Trophoblast cell (in vitro differentiated cells and primary cell): ENCODE data around the gene CAPS.

Source experiments
- DNase-seq, 2 donors: peaks; one replicate each; pipeline ENCODE4 v3.0.0-alpha.2; 2016
- H2AFZ ChIP-seq: 2 replicates; pipeline ENCODE4 v1.6.1; 2013; ENCODE audit warnings: low read length, moderate library complexity, mild to moderate bottlenecking; ENCODE audit not compliant: insufficient read depth, poor library complexity
- H2AK5ac ChIP-seq: 2 replicates; pipeline ENCODE4 v1.6.1; 2013; ENCODE audit warnings: mild to moderate bottlenecking, low read length
- H2BK120ac ChIP-seq: 2 replicates; pipeline ENCODE4 v1.6.1; 2013; ENCODE audit warnings: low read length, mild to moderate bottlenecking, moderate library complexity; ENCODE audit not compliant: insufficient read depth, poor library complexity
- H2BK12ac ChIP-seq: 2 replicates; pipeline ENCODE4 v1.6.1; 2013; ENCODE audit warnings: mild to moderate bottlenecking, low read length, moderate library complexity
- H2BK5ac ChIP-seq: 2 replicates; pipeline ENCODE4 v1.6.1; 2013; ENCODE audit warnings: low read length, low read depth, moderate library complexity, mild to moderate bottlenecking; ENCODE audit not compliant: poor library complexity
- H3K14ac ChIP-seq: 2 replicates; pipeline ENCODE4 v1.6.1; 2013; ENCODE audit warnings: mild to moderate bottlenecking, low read length
- H3K18ac ChIP-seq: 2 replicates; pipeline ENCODE4 v1.6.1; 2013; ENCODE audit warnings: mild to moderate bottlenecking, low read length
- H3K23ac ChIP-seq: 2 replicates; pipeline ENCODE4 v1.6.1; 2013; ENCODE audit warnings: low read length
- H3K27ac ChIP-seq: 2 replicates; pipeline ENCODE4 v1.5.1; 2013; ENCODE audit warnings: low read depth, mild to moderate bottlenecking, inconsistent platforms, low read length, moderate library complexity
- H3K27me3 ChIP-seq: 2 replicates; pipeline ENCODE4 v1.6.1; 2013; ENCODE audit warnings: inconsistent platforms, mild to moderate bottlenecking, low read length, moderate library complexity; ENCODE audit not compliant: insufficient read depth
- H3K36me3 ChIP-seq, 2 experiments: 1 replicate in 1 of 2; 2 replicates in 1 of 2; pipeline ENCODE4 v1.6.1; 2013; ENCODE audit warnings: low read length in 2 of 2, mild to moderate bottlenecking in 2 of 2, moderate library complexity in 1 of 2; ENCODE audit not compliant: insufficient read depth in 2 of 2, control insufficient read depth in 1 of 2
- H3K4ac ChIP-seq: 2 replicates; pipeline ENCODE4 v1.6.1; 2013; ENCODE audit warnings: low read depth, mild to moderate bottlenecking, low read length, moderate library complexity
- H3K4me1 ChIP-seq, 2 experiments: 1 replicate in 1 of 2; 2 replicates in 1 of 2; pipeline ENCODE4 v1.6.1; 2013; ENCODE audit warnings: low read length in 2 of 2, mild to moderate bottlenecking in 2 of 2, moderate library complexity in 1 of 2; ENCODE audit not compliant: insufficient read depth in 2 of 2, control insufficient read depth in 1 of 2
- H3K4me2 ChIP-seq: 2 replicates; pipeline ENCODE4 v1.6.1; 2013; ENCODE audit warnings: inconsistent platforms, mild to moderate bottlenecking, low read length, moderate library complexity
- H3K4me3 ChIP-seq: 2 replicates; pipeline ENCODE4 v1.5.1; 2013; ENCODE audit warnings: mild to moderate bottlenecking, low read depth, low read length, inconsistent platforms
- H3K79me1 ChIP-seq: one replicate; pipeline ENCODE4 v1.6.1; 2013; ENCODE audit warnings: low read length
- H3K79me2 ChIP-seq: 2 replicates; pipeline ENCODE4 v1.6.1; 2013; ENCODE audit warnings: low read length, mild to moderate bottlenecking; ENCODE audit not compliant: control insufficient read depth, insufficient read depth, poor library complexity
- H3K9ac ChIP-seq: 2 replicates; pipeline ENCODE4 v1.6.1; 2013; ENCODE audit warnings: mild to moderate bottlenecking, low read length
- H3K9me3 ChIP-seq: 2 replicates; pipeline ENCODE4 v1.6.1; 2013; ENCODE audit warnings: low read depth, mild to moderate bottlenecking, control low read depth, inconsistent platforms, low read length; ENCODE audit not compliant: insufficient read depth
- H4K12ac ChIP-seq: 2 replicates; pipeline ENCODE4 v1.6.1; 2013; ENCODE audit warnings: low read depth, mild to moderate bottlenecking, low read length, moderate library complexity
- H4K8ac ChIP-seq: 2 replicates; pipeline ENCODE4 v1.6.1; 2013; ENCODE audit warnings: low read depth, mild to moderate bottlenecking, low read length, moderate library complexity
- H4K91ac ChIP-seq: one replicate; pipeline ENCODE4 v1.6.1; 2013; ENCODE audit warnings: low read depth, mild to moderate bottlenecking, low read length, moderate library complexity
- WGBS: extraction: QIAGEN DNeasy Blood & Tissue Kit; methylation state at CpG from one replicate; pipeline ENCODE4 v1.1.7; 2013; ENCODE audit warnings: missing lambda C conversion rate; ENCODE audit not compliant: insufficient read length, insufficient coverage; ENCODE audit errors: extremely low coverage; 5-methylcytosine and 5-hydroxymethylcytosine counted together

The CAPS gene

DNA sequence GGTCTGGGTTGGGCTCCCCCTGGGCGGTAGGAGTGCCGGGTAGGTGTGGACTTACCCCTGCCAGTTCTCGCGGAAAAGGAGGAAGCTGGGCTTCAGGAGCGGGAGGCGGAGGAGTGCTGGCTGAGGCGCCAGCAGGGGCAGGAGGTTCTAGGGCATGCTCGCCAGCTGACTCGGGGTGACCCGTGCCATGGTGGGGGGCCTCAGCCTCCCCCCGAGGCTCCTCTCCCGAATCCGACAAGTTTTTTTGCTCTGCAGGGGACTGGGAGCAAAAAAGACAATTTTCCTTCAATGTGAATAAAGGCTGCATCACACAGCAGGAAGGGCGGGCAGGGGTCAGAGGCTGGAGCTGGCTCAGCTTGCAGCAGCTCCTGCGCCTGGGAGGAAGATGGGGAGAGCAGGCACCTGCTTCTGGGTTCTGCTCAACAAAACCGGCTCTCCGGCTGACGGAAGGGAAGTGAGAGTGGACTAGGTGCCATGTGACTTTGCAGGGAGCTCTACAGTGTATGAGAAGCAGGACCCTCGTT, 37.3 kb downstream of the CAPS start:
- Histone ChIP-seq H3K9me3 (no peaks in the 10 kb centered on the region), H4K12ac (no peak overlapping the region), H3K4me2 (no peak overlapping the region), H3K4ac (peak overlapping the region; percentile 27), H3K79me1 (no peaks in the 10 kb centered on the region), H3K4me1 (peaks cover 8 to 18% of the 10 kb centered on the region in 2 experiments), H3K36me3 (peaks cover 9 to 22% of the 10 kb centered on the region in 2 experiments), H2BK12ac (no peak overlapping the region), H3K27ac (no peak overlapping the region), H3K27me3 (no peaks in the 10 kb centered on the region), H4K8ac (no peak overlapping the region), H3K14ac (no peak overlapping the region), H3K18ac (peak overlapping the region; percentile 54), H3K23ac (no peak overlapping the region), H2BK5ac (no peak overlapping the region), H4K91ac (no peak overlapping the region), H2BK120ac (no peak overlapping the region), H3K79me2 (no peaks in the 10 kb centered on the region), H3K4me3 (no peak overlapping the region), H2AK5ac (no peak overlapping the region), H2AFZ (no peak overlapping the region), H3K9ac (no peak overlapping the region)
- DNase-seq = no peak
- WGBS = no CpG with 5 or more reads among the region's 19 CpGs

DNA sequence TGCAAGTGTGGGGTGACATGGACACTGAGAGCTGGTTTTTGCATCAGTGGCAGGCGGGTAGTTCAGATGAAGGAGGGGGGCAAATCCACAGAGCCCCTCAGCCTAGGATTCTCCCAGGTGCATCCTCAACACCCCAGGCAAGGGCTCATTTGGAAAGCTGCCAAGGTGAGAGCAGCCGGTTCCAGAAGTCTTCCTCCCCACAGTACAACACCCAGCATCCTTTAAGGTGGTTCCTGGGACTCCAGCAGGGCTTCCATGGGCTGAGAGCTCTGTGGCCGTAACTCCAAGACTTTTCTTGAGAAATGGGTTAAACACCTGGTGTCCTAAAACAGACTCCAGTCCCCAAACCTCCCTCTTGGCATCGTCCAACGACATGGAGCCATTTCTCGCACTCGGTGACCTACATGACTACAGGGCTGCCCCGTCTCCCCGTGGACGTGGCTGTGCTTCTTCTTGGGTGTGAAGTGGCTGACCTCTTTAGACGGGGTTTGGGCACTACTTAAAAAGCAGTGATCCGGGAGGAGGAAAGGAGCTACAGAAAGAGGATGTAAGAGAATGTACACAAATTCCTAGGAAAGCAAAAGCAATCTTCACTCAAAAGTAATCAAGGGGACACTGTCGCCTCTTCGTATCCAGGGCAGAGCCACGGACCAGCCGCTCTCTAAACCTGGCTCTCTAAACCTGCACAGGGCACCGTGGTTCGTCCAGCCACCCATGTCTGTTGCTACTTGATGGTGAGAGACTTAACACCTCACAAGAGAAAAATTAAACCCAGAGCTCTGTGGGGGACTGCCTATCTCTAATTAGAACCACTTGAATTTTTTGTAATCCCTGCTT, 38.4 kb downstream of the CAPS start:
- Histone ChIP-seq H3K4me3 (no peak overlapping the region), H2AFZ (no peak overlapping the region), H2AK5ac (no peak overlapping the region), H3K36me3 (peaks cover 9 to 22% of the 10 kb centered on the region in 2 experiments), H4K91ac (no peak overlapping the region), H3K9ac (no peak overlapping the region), H4K12ac (no peak overlapping the region), H2BK120ac (no peak overlapping the region), H3K79me1 (no peaks in the 10 kb centered on the region), H4K8ac (no peak overlapping the region), H3K27me3 (no peaks in the 10 kb centered on the region), H2BK12ac (no peak overlapping the region), H3K79me2 (no peaks in the 10 kb centered on the region), H3K23ac (no peak overlapping the region), H2BK5ac (no peak overlapping the region), H3K14ac (no peak overlapping the region), H3K27ac (no peak overlapping the region), H3K18ac (no peak overlapping the region), H3K4me2 (no peak overlapping the region), H3K4me1 (peaks cover 8 to 17% of the 10 kb centered on the region in 2 experiments), H3K9me3 (no peaks in the 10 kb centered on the region), H3K4ac (no peak overlapping the region)
- no CpG with 5 or more reads among the region's 18 CpGs for WGBS
- DNase-seq = no peak

DNA sequence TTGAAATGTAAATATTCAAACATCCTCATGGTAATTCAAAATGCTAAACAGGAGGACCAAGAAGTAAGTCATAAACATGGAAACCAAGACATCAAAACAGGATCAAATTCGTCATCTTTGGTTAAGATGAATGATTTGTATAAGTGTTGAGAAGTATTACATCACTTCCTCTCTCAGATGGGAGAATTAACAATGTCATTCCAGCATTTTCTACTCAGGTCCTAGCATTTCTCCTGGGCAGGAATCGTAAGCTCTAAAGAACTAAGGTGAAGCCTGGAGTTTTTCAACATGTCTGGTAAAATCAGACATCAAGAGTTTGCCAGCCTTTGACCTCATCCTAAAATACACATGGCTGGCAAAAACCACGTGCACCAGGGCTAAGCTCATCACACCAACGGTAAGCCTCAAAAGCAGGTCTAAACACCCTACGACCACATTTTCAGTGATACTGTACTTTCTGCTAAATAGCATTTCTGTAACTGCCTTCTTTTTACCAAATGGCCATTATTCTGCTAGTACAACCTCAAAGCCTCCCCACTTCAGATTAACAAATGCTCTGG, 39.1 kb downstream of the CAPS start:
- no peak overlapping the region for H2BK12ac ChIP-seq
- H3K27me3 ChIP-seq = no peaks in the 10 kb centered on the region
- no peak overlapping the region for H3K18ac ChIP-seq
- H3K4me2 ChIP-seq = no peak overlapping the region
- H3K36me3 ChIP-seq = peaks cover 9 to 22% of the 10 kb centered on the region in 2 experiments
- WGBS = no CpG with 5 or more reads among the region's 5 CpGs
- H3K4me1 ChIP-seq = peaks cover 5 to 16% of the 10 kb centered on the region in 2 experiments
- no peaks in the 10 kb centered on the region for H3K79me1 ChIP-seq
- no peak overlapping the region for H4K91ac ChIP-seq
- no peak overlapping the region for H2BK5ac ChIP-seq
- H3K23ac ChIP-seq = no peak overlapping the region
- no peak overlapping the region for H2BK120ac ChIP-seq
- H3K9ac ChIP-seq = no peak overlapping the region
- H4K12ac ChIP-seq = no peak overlapping the region
- no peak overlapping the region for H2AK5ac ChIP-seq
- no peak overlapping the region for H4K8ac ChIP-seq
- no peak for DNase-seq
- no peak overlapping the region for H3K27ac ChIP-seq
- no peak overlapping the region for H2AFZ ChIP-seq
- no peak overlapping the region for H3K14ac ChIP-seq
- no peak overlapping the region for H3K4ac ChIP-seq
- no peaks in the 10 kb centered on the region for H3K79me2 ChIP-seq
- H3K9me3 ChIP-seq = no peaks in the 10 kb centered on the region
- H3K4me3 ChIP-seq = no peak overlapping the region

DNA sequence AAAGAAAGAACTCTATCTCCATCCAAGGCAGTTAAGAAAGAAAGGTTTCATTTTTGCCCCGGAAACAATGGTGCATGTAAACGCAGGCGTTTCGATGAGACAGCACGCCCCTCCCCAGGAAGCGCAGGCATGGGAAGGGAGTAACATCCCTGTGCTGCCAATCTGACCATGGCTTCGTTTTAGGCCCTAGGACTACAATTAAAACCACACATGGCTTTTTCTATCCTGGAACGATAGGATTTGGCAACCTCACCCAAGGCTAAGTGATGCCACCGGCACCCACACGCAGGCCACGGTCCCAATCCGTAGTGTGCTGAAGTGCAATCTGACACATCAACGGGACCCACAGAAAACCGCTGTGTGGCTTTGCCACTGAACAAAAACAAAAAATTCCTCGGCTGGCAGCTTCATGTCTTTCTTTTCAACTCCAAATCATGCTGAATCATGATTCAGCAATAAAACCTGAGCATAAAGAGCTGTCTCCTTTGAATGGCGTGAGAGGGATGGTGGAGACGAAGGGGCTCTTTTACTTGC, 39.7 kb downstream of the CAPS start:
- H3K4me3 ChIP-seq = no peak overlapping the region
- no peak overlapping the region for H3K4me2 ChIP-seq
- no peak overlapping the region for H3K27ac ChIP-seq
- peaks cover 1% of the 10 kb centered on the region for H3K79me2 ChIP-seq
- no peak overlapping the region for H4K12ac ChIP-seq
- no peak overlapping the region for H2AFZ ChIP-seq
- H3K9ac ChIP-seq = no peak overlapping the region
- no peak overlapping the region for H3K18ac ChIP-seq
- peaks cover 7 to 18% of the 10 kb centered on the region in 2 experiments for H3K36me3 ChIP-seq
- no peak overlapping the region for H3K4ac ChIP-seq
- no peak overlapping the region for H3K14ac ChIP-seq
- H3K4me1 ChIP-seq = peaks cover 9 to 22% of the 10 kb centered on the region in 2 experiments
- no peaks in the 10 kb centered on the region for H3K79me1 ChIP-seq
- no CpG with 5 or more reads among the region's 17 CpGs for WGBS
- no peak overlapping the region for H2AK5ac ChIP-seq
- H3K9me3 ChIP-seq = no peaks in the 10 kb centered on the region
- H2BK12ac ChIP-seq = no peak overlapping the region
- H4K91ac ChIP-seq = no peak overlapping the region
- H3K23ac ChIP-seq = no peak overlapping the region
- H3K27me3 ChIP-seq = no peaks in the 10 kb centered on the region
- H4K8ac ChIP-seq = no peak overlapping the region
- DNase-seq = no peak
- H2BK5ac ChIP-seq = no peak overlapping the region
- H2BK120ac ChIP-seq = no peak overlapping the region
